ENCODE data around the gene ATP10A.

ATP10A gene

GRCh38 chr15:25697586-25697985, 165.5 kb downstream of the ATP10A start:
- TF ChIP-seq CTCF (IDR thresholded peaks at IDR 0.05; ENCODE audit: control insufficient read depth, extremely low read depth, insufficient read depth): no peak
- DNase-seq (ENCODE audit: low read depth): no peak
- no peak overlapping the region for H3K4me3 ChIP-seq (ENCODE audit: low read depth, low read length)

- TF ChIP-seq CTCF (IDR thresholded peaks at IDR 0.05; ENCODE audit: control insufficient read depth, extremely low read depth, insufficient read depth): no peak
- DNase-seq (ENCODE audit: low read depth): no peak
- H3K4me3 ChIP-seq (ENCODE audit: low read depth, low read length): no peak overlapping the region
Measured at GRCh38 chr15:25695875-25696760, 167.0 kb downstream of the ATP10A start.

GRCh38 chr15:25694823-25695312, 168.3 kb downstream of the ATP10A start:
- DNase-seq (ENCODE audit: low read depth): no peak
- H3K4me3 ChIP-seq (ENCODE audit: low read depth, low read length): no peak overlapping the region
- no peak for TF ChIP-seq CTCF (IDR thresholded peaks at IDR 0.05; ENCODE audit: control insufficient read depth, extremely low read depth, insufficient read depth)

GRCh38 chr15:25694239-25694584, 168.9 kb downstream of the ATP10A start:
- TF ChIP-seq CTCF (IDR thresholded peaks at IDR 0.05; ENCODE audit: control insufficient read depth, extremely low read depth, insufficient read depth): 0 out of 2 replicates have a peak, but pooled peaks have one; percentile 6
- DNase-seq (ENCODE audit: low read depth): no peak
- H3K4me3 ChIP-seq (ENCODE audit: low read depth, low read length): no peak overlapping the region

- TF ChIP-seq CTCF (IDR thresholded peaks at IDR 0.05; ENCODE audit: control insufficient read depth, extremely low read depth, insufficient read depth): peak; percentile 86
- no peak for DNase-seq (ENCODE audit: low read depth)
Measured at GRCh38 chr15:25693321-25694238, 169.5 kb downstream of the ATP10A start.

GRCh38 chr15:25691544-25692430, 171.3 kb downstream of the ATP10A start:
- no peak for DNase-seq (ENCODE audit: low read depth)
- peak; percentile 33 for TF ChIP-seq CTCF (IDR thresholded peaks at IDR 0.05; ENCODE audit: control insufficient read depth, extremely low read depth, insufficient read depth)
- no peak overlapping the region for H3K4me3 ChIP-seq (ENCODE audit: low read depth, low read length)

More at GRCh38 chr15:25693321-25694238, 169.5 kb downstream of the ATP10A start:
- H3K4me3 ChIP-seq (ENCODE audit: low read depth, low read length): no peak overlapping the region

Data from LNCaP clone FGC (cell line).